GM12878 (cell line): ENCODE data around the gene COPZ1. TPM values are rescaled to one million over a fixed set of nuclear protein-coding genes. Genes with fewer than 3 reads are reported as not detected.

Source experiments
- CHD2 ChIP-seq: IDR thresholded peaks from 2 replicates; pipeline ENCODE4 v1.6.1; 2011; ENCODE audit warnings: low read depth, low read length, improper control_type of control experiment, borderline replicate concordance
- PML ChIP-seq: IDR thresholded peaks from 2 replicates; pipeline ENCODE4 v1.6.1; 2012; ENCODE audit warnings: low read length, inconsistent platforms
- POLR2AphosphoS5 ChIP-seq: IDR thresholded peaks from 2 replicates; pipeline ENCODE4 v1.6.1; 2011; ENCODE audit warnings: mild to moderate bottlenecking, low read length, inconsistent platforms
- TARDBP ChIP-seq: IDR thresholded peaks from 2 replicates; pipeline ENCODE4 v1.6.1; 2016; ENCODE audit warnings: borderline replicate concordance
- polyA plus RNA-seq, 11 experiments: library from polyadenylated mRNA; depleted of rRNA in 4 of 11; unstranded in 6 of 11; stranded (reverse) in 5 of 11; fragments of >200 nt; fragmentation: Nextera tagmentation in 4 of 11; fragmentation: Illumina TruSeq in 1 of 11; extraction: Ambion mirVana in 4 of 11; extraction: Trizol in 1 of 11; gene quantifications; 1 replicate in 1 of 11; 2 replicates in 10 of 11; pipeline versions ENCODE4 v1.2.1 to v1.2.3, GENCODE V29; 2011 to 2016; ENCODE audit warnings: inconsistent platforms in 2 of 11, missing spikeins in 2 of 11, low read depth in 1 of 11
- total RNA-seq, 4 experiments: library from RNA; depleted of rRNA in 3 of 4; stranded (reverse); fragments of >200 nt in 3 of 4; fragmentation: Illumina TruSeq in 1 of 4; extraction: Trizol in 1 of 4; gene quantifications; 2 replicates each; pipeline versions ENCODE4 v1.2.1 to v1.2.3, GENCODE V29; 2013 to 2021
- TF ChIP-seq, protein P1 (sequence below): fragments of 450-650 bp; IDR thresholded peaks from 2 replicates; pipeline ENCODE4 v1.6.1; 2016; ENCODE audit warnings: mild to moderate bottlenecking, moderate library complexity, borderline replicate concordance

Gene COPZ1
- total and polyA plus RNA-seq, 10 of the 15 experiments (the other 5 are each of a cell fraction or from before 2014, with no cell fraction given), result 112 to 378 (median 184) TPM

DNA sequence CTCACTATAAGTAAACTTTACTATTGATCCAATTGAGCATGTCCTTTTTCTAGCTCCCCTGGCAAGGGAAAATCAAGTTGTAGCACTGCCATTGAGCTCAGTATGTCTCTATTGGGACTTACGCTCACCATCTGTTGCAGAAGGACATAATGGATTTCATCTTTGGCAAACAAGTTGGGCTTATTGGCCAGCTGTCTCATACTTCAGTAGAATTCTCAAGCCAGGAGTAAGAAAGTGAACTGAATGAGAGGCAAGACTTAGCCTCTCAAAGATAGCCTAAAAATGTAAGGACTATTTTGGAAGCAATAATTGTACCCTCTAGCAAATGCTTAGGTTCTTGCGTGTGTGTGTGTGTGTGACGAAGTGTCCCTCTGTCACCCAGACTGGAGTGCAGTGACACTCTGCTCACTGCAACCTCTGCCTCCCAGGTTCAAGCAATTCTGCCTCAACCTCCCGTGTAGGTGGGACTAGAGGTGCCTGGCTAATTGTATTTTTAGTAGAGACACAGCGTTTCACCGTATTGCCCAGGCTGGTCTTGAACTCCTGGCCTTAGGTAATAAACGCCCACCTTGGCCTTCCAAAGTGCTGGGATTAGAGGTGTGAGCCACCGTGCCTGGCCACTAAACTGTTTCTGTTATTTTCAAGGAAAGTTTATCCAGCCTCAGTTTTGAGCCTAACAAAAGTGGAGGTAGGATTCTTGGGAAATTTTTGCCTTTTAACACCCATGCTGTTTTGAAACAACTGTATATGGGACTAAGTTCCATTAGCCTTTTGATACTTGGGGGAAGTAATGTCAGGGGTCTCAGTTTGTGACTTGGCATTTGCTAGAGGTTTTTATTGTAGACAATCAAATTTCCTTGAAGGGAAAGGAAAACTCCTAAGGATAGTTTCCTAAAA, 37.4 kb upstream of the COPZ1 start (continued):
- TF ChIP-seq, protein P1, sequence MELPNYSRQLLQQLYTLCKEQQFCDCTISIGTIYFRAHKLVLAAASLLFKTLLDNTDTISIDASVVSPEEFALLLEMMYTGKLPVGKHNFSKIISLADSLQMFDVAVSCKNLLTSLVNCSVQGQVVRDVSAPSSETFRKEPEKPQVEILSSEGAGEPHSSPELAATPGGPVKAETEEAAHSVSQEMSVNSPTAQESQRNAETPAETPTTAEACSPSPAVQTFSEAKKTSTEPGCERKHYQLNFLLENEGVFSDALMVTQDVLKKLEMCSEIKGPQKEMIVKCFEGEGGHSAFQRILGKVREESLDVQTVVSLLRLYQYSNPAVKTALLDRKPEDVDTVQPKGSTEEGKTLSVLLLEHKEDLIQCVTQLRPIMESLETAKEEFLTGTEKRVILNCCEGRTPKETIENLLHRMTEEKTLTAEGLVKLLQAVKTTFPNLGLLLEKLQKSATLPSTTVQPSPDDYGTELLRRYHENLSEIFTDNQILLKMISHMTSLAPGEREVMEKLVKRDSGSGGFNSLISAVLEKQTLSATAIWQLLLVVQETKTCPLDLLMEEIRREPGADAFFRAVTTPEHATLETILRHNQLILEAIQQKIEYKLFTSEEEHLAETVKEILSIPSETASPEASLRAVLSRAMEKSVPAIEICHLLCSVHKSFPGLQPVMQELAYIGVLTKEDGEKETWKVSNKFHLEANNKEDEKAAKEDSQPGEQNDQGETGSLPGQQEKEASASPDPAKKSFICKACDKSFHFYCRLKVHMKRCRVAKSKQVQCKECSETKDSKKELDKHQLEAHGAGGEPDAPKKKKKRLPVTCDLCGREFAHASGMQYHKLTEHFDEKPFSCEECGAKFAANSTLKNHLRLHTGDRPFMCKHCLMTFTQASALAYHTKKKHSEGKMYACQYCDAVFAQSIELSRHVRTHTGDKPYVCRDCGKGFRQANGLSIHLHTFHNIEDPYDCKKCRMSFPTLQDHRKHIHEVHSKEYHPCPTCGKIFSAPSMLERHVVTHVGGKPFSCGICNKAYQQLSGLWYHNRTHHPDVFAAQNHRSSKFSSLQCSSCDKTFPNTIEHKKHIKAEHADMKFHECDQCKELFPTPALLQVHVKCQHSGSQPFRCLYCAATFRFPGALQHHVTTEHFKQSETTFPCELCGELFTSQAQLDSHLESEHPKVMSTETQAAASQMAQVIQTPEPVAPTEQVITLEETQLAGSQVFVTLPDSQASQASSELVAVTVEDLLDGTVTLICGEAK, result no peak
- TF ChIP-seq PML (peak; percentile 72), POLR2AphosphoS5 (peak; percentile 95), CHD2 (no peak), TARDBP (0 out of 2 replicates have a peak, but pooled peaks have one; percentile 52)
